Fibroblast of villous mesenchyme (primary cell): ENCODE results near the gene TMEM81. TPM values are rescaled to one million over a fixed set of nuclear protein-coding genes. Genes with fewer than 3 reads are reported as not detected.
A peak's percentile ranks its signal among the peaks of the same experiment; 100 is the strongest.

Experiments
- DNase-seq: peaks from one replicate; pipeline ENCODE4 v3.0.0-alpha.2; 2010; ENCODE audit warnings: low read depth
- H3K4me3 ChIP-seq: 2 replicates; pipeline ENCODE4 v1.5.1; 2011; ENCODE audit warnings: low read depth, mild to moderate bottlenecking, low read length
- CTCF ChIP-seq: IDR thresholded peaks from 2 replicates; pipeline ENCODE4 v1.5.1; 2012; ENCODE audit warnings: low read depth, mild to moderate bottlenecking, low read length; ENCODE audit not compliant: insufficient read depth
- total RNA-seq: library from RNA; depleted of rRNA; stranded (reverse); fragments of >200 nt; gene quantifications from 2 replicates; pipeline ENCODE4 v1.2.3, GENCODE V29; 2012

The TMEM81 gene
- total RNA-seq, 1 donor = 1.3 TPM

DNA sequence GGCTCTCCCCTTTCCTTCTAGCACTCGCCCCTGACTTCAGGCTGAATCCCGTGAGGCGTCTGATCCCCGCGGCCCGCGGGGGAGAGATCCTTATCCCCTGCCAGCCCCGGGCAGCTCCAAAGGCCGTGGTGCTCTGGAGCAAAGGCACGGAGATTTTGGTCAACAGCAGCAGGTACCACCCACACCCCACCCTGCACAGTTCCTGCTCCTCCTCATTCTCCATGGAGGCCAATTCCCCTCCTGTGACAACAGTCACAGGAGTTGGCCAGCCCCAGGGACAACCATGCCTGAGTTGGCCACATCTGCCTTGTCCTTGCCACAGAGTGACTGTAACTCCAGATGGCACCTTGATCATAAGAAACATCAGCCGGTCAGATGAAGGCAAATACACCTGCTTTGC lies 20.0 kb downstream of the TMEM81 start:
- no peak overlapping the region for H3K4me3 ChIP-seq
- DNase-seq = no peak
- no peak for TF ChIP-seq CTCF

DNA sequence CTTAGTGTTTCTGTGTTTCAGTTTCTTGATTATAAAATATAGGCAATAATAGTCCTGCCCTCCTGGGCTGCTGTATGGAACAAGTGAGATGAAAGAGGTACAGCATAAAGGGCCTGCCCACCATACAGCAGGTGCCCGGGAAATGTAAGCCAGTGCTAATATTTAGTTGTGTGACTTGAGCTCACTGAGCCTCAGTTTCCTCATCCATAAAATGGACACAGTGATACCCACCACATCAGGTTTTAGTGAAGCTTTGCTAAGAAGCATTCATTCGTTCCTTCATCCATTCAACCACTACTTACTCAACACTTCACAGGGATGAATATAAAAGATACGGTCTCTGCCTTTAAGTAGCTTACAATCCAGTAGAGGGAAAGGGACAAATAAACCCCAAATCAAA lies 21.4 kb downstream of the TMEM81 start:
- H3K4me3 ChIP-seq = no peak overlapping the region
- DNase-seq = no peak
- TF ChIP-seq CTCF = no peak

DNA sequence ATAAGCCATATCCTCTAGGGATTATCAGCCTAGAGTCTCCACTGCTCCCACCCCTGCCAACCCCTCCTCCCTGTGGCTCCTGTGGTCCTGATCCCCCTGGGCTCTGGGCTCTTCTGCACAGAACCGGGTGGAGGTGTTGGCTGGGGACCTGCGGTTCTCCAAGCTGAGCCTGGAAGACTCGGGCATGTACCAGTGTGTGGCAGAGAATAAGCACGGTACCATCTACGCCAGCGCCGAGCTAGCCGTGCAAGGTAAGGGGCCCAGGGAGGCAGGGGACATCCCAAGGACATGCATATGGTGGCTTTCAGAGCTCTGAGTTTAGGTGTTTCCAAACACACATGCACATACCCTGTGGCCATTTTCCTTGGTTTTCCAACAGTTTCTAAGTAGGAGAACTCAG lies 21.9 kb downstream of the TMEM81 start:
- no peak overlapping the region for H3K4me3 ChIP-seq
- no peak for TF ChIP-seq CTCF
- no peak for DNase-seq

GRCh38 chr1:205061665-205062069 lies 22.6 kb downstream of the TMEM81 start:
- TF ChIP-seq CTCF = peak; percentile 84
- H3K4me3 ChIP-seq = no peak overlapping the region
- DNase-seq = peak; percentile 55

DNA sequence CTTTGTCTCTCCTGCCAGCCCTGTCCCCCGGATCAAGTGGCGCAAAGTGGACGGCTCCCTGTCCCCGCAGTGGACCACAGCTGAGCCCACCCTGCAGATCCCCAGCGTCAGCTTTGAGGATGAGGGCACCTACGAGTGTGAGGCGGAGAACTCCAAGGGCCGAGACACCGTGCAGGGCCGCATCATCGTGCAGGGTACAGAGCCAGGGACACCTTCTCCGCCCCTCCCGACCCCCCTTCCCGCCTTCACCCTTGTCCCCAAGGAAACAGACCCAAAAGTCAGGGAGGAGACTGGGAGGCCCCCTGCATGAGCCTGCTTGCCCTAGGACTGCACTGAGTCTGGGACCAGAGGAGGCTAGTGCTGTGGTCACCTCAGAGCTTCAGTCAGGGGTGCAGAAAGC lies 23.0 kb downstream of the TMEM81 start:
- no peak overlapping the region for H3K4me3 ChIP-seq
- no peak for DNase-seq
- no peak for TF ChIP-seq CTCF

DNA sequence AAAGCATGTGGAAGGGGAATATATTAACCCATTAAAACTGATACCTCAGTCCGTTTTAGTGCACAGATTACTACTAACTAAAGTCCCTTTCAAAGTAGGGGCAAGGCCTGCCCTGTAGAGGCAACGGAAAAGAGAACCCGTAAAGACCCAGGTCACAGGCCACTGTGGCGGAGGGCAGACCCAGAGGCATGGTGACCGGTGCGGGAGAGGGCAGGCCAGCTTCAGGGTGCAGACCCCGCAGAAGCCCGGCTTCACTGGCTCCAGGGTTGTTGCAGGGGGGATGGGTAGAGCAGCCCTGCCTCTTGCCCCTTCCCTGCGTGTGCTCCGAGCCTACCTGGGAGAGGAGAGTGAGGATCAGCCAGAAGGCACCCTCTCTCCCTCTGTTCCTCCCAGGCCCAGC lies 23.5 kb downstream of the TMEM81 start:
- H3K4me3 ChIP-seq = no peak overlapping the region
- DNase-seq = no peak
- TF ChIP-seq CTCF = no peak

DNA sequence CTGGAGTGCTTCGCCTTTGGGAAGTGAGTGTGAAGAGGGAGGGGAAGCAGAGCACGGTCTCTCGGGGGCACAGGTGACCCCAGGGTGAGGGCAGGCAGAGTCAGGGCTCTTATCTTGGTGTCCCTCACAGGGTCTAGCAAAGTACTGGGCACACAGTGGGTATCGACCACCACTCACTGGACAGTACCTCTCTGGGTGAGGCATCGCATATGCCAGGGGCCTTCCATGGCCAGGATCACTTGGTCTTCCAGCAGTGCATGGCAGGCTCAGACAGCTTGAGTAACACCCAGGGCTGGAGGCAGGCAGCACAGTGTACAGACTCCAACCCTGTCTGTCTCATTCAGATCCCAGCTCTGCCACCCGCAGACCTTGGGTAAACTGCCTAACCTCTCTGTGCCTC lies 24.6 kb downstream of the TMEM81 start:
- no peak for TF ChIP-seq CTCF
- DNase-seq = no peak
- no peak overlapping the region for H3K4me3 ChIP-seq
